HG03039 (cell line): ENCODE data around the gene BCL2L2.

Experiments used
- ATAC-seq: cut with Tn5 transposase; IDR thresholded peaks from one replicate; pipeline ENCODE4 v1.9.1; 2021; ENCODE audit warnings: mild to moderate bottlenecking, moderate library complexity; ENCODE audit not compliant: unreplicated experiment

Gene BCL2L2

GRCh38 chr14:23352506-23353432 is 46.1 kb downstream of the BCL2L2 start, which contains the start of gene SLC22A17:
Gene SLC22A17 (minus strand): TSS chr14:23352887.
- ATAC-seq = no peak

- no peak for ATAC-seq
Observed at GRCh38 chr14:23353433-23353780, 46.8 kb downstream of the BCL2L2 start.

DNA sequence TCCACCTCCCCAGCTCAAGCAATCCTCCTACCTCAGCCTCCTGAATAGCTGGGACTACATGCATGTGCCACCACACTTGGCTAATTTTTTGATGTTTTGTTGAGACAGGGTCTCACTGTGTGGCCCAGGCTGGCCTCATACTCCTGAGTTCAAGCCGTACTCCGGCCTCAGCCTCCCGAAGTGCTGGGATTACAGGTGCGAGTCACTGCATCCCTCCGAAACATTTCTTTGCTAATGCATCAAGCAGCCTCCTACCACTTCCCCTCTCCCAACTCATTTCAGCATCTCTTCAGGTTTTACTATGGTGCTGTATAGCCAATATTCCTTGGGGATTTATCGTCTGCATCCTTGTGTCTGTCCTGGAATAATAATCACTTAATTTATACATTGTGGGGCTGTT is 48.4 kb downstream of the BCL2L2 start:
- ATAC-seq = no peak

DNA sequence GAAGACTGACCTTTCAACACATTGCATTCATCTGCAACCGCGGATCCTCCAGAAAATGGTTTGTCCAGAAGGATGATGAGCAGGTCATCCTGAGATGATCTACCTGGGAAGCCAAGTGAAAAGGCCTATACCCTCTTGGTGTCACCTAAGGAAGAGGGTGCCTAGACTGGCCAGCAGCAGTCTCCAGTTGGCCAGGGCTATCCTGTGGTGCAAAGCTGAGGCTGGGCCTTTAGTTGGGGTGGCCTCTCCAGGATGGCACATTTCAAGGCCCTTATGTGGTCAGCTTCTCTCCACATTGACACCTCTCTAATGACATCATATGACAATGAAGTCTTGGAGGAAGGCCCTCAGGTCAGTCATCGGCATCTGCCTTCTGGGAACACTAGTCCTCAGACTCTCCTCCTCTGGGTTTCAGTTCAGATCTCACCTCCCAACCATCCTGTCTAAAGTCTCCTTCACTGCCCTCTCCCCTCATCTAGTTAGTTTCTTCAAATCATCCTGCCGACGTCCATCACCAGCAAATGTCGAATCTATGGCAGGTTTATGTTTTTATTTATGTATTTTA is 49.3 kb downstream of the BCL2L2 start:
- no peak for ATAC-seq

GRCh38 chr14:23356662-23357061 is 50.0 kb downstream of the BCL2L2 start:
- ATAC-seq = no peak

DNA sequence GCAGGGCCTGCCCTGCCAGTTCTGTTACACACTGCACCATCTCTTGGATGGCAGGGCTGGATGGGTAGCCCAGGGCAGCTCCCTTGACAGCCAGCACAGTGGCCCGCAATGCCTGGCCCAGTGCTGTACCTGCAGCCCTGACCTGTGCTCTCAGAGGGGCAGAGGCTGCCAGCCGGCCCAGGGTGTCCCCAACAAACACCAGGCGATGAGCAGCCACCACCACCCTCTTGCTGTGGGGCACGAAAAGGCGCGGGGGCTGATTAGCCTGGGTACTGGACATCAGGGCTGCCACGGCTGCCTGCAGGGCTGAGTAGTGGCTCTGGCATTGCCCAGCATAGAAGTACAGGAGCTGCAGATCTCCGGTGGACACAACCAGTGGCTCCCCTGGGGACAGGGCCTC is 50.6 kb downstream of the BCL2L2 start:
- no peak for ATAC-seq

GRCh38 chr14:23358042-23358441 is 51.4 kb downstream of the BCL2L2 start:
- no peak for ATAC-seq

DNA sequence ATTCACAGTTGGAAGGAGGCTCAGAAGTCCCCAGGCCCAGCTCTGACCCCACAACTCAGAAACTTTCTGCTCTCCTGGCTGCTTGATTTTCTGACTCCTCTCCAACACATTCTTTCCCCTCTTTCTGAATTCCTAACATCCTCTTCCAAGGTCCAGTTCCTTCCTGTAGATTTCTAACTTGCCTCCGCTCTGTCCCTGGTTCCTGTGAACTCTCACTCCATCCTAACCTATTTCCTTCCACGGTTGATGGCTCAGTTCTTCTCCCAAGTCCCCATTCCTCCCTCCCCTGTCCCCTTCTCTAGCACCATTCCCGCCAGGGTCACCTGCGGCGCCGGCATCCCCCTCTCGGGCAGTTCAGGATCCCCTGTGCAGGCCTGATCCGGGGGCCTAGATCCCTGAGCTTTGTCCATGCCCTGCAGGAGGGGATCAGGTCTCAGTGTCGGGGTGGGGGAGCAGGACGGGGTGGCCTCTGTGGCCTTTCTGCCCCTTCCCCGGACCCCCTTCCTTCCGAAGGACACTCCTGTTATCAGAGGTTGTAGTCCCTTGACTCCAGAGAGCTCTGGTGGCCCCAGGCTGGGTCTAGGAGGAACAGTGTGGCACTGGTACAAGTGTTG is 52.0 kb downstream of the BCL2L2 start:
- ATAC-seq = no peak

- ATAC-seq = no peak
Observed at GRCh38 chr14:23359167-23359626, 52.6 kb downstream of the BCL2L2 start.

DNA sequence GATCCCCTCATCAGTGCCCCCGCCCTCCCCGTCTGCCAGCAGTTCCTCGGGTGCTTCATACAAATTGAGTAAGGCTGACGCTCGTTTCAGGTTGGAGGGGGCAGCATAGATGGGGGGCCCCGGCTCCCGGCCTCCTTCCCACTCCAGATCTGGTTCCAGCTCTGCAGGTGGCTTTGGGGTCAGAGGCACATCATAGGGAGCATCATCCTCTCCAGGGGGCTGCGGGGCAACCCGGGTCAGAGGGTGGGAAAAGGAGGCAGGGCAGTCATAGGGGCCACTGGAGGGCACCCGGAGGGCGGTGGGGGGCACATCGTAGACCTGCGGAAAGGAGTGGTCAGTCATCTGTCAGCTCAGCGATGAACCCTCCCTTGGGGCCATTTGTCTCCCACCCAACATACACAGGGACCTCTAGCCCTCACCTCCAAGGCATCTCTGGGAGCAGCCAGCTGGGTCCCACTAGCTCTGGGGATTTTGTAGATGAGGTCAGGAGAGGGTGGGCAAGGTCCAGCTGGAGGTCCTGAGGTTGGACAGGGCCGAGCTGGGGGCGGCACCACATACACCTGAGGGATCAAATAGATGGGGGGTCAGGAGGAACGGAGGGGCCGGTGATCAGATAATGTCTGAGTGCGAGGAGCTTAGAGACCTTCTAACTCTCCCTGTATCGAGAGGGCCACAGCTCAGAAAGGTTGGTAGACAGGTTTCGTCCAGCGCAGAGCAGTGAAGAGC is 53.3 kb downstream of the BCL2L2 start:
- ATAC-seq = no peak

DNA sequence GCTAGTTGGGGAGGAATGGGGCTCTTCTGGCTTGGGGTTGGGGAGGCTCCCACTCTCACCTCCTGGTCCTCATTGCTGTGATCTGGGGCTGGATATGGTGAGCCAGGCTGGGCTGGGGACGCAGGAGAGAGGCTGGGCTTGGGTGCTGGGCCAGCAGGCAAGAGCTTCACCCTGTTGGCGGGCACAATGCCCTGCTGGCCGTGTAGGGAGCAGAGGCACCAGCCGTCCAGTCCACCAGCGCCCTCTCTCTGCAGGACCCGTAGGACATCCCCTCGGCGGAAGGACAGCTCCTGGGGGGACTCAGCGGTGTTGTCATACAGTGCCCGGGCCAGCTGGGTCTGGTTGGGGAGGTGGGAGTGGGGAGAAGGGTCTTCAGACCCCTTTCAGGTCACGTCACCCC is 53.9 kb downstream of the BCL2L2 start:
- ATAC-seq = no peak

DNA sequence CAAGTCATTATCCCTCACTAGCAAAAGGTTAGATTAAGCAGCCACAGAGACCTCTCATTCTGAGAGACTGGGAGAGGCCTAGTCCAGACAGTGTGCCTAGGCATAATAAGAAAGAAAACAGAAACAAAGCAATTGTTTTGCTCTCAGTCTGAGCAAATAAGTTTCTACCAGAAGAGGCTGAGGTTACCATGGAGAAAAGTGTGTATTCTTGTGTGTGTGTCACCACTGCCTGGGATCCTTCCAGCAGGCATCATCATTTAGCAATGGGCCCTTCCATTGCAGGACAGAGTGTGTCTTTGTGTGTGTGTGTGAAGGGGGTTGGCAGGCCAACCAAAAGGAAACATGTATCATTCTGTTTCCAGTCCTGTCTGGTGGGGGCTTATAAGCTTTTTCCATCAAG is 54.7 kb downstream of the BCL2L2 start:
- ATAC-seq = no peak
